SH-SY5Y (cell line): ENCODE data around the gene SNCAIP.

Source experiments
- GATA2 ChIP-seq: IDR thresholded peaks from 2 replicates; pipeline ENCODE4 v1.6.1; 2011; ENCODE audit warnings: mild to moderate bottlenecking, low read depth, low read length
- GATA3 ChIP-seq: IDR thresholded peaks from 2 replicates; pipeline ENCODE4 v1.6.1; 2011; ENCODE audit warnings: low read depth, mild to moderate bottlenecking, low read length, moderate library complexity

DNA sequence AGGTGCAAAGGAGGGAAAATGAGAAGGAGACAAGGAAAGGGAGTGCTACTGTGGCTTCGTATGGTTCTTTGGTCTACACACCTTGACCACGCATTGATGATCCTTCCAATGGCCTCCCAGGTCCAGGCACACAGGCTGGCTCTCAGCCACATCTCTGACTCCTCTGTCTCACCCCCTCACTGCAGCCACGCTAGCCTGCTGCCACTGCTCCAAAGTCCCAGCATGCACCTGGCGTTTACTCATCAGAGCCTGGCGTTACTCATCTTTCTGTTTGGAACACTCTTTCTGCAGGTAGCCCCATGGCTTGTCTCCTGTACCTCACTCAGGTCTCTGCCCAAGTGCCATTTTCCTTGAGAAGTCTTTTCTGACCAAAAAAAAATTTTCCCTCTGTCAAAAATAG lies 195.5 kb downstream of the SNCAIP start:
- no peak for TF ChIP-seq GATA2
- no peak for TF ChIP-seq GATA3
